ENCODE data around the gene NUDT19.
"Not testable (repeated sequence)": the region's sequence is repeated elsewhere in the genome, so short reads cannot be mapped to it uniquely, and the experiment has no call there.

Gene NUDT19

DNA sequence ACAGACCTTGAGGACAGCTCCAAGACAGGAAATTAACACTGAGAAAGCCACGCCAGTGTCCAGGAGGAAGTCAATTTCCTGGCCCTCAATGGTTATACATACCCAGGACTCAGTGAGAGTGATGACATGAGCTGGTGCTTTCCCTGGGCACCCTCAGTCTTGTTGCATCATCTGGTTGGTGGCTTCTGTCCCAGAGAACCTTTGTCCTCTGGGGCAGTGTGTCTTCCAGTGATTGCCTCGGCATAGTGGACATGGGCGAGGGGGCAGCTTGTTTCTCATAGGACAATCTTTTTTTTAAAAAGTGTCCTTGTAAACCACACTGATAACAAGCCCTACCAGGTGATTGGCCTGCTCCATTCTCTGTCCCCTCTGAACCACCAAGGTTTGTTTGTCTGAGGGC, 5.2 kb downstream of the NUDT19 start:
- DNase-seq (ENCODE audit: low read depth); H3K4me3 ChIP-seq (ENCODE audit: low read depth, low read length): not testable (repeated sequence)

GRCh38 chr19:32700129-32700528, 8.5 kb downstream of the NUDT19 start:
- not testable (repeated sequence) for DNase-seq (ENCODE audit: low read depth)

GRCh38 chr19:32702010-32702409, 10.4 kb downstream of the NUDT19 start:
- DNase-seq (ENCODE audit: low read depth): no peak
- TF ChIP-seq CTCF (IDR thresholded peaks at IDR 0.05; ENCODE audit: insufficient read depth, low read depth, low read length, missing control alignments): no peak
- H3K4me3 ChIP-seq (ENCODE audit: low read depth, low read length): no peak overlapping the region

More at GRCh38 chr19:32700129-32700528, 8.5 kb downstream of the NUDT19 start:
- H3K4me3 ChIP-seq (ENCODE audit: low read depth, low read length): not testable (repeated sequence)

DNA sequence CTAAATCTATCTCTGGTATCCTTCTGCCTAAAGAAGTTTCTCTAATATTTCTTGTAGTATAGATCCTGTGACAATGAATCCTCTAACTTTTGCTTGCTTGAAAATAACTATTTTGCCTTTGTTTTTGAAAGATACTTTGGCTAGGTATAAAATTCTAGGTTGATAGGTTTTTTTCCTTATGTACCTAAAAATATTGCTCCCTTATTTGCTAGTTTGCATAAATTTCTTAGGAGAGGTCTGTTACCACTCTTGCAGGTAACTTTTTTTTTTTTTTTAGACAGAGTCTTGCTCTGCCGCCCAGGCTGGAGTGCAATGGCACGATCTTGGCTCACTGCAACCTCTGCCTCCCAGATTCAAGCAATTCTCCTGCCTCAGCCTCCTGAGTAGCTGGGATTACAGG, 12.4 kb downstream of the NUDT19 start:
- not testable (repeated sequence) for H3K4me3 ChIP-seq (ENCODE audit: low read depth, low read length); DNase-seq (ENCODE audit: low read depth)

- TF ChIP-seq CTCF (IDR thresholded peaks at IDR 0.05; ENCODE audit: insufficient read depth, low read depth, low read length, missing control alignments): no peak
- no peak for DNase-seq (ENCODE audit: low read depth)
- H3K4me3 ChIP-seq (ENCODE audit: low read depth, low read length): no peak overlapping the region
Observed at GRCh38 chr19:32708457-32708856, 16.8 kb downstream of the NUDT19 start.

DNA sequence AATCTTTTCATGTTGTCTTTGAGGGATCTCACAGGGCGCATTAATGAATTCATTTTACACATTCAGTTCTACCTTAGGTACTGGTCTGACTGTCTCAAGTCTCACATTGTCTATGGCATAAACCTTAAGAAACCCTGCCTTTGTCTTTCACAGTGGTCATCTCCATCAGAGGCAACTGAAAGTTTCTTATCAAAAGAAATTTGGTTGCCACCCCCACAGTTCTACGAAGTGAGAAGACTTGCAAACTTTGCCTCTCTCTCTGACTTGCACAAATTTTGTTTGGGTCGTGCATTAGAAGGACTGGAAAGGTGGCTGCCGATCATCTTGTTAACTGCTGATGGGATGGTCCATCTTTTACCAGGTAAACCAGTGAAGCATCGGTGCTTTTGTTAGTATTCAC, 17.4 kb downstream of the NUDT19 start:
- TF ChIP-seq CTCF (IDR thresholded peaks at IDR 0.05; ENCODE audit: insufficient read depth, low read depth, low read length, missing control alignments): no peak
- DNase-seq (ENCODE audit: low read depth): no peak
- H3K4me3 ChIP-seq (ENCODE audit: low read depth, low read length): no peak overlapping the region

- no peak overlapping the region for H3K4me3 ChIP-seq (ENCODE audit: low read depth, low read length)
- DNase-seq (ENCODE audit: low read depth): no peak
- TF ChIP-seq CTCF (IDR thresholded peaks at IDR 0.05; ENCODE audit: insufficient read depth, low read depth, low read length, missing control alignments): no peak
Observed at GRCh38 chr19:32711747-32712146, 20.1 kb downstream of the NUDT19 start.

GRCh38 chr19:32716203-32716602, 24.6 kb downstream of the NUDT19 start:
- H3K4me3 ChIP-seq (ENCODE audit: low read depth, low read length); DNase-seq (ENCODE audit: low read depth): not testable (repeated sequence)

- H3K4me3 ChIP-seq (ENCODE audit: low read depth, low read length): no peak overlapping the region
- TF ChIP-seq CTCF (IDR thresholded peaks at IDR 0.05; ENCODE audit: insufficient read depth, low read depth, low read length, missing control alignments): no peak
- DNase-seq (ENCODE audit: low read depth): no peak
Observed at GRCh38 chr19:32717496-32717895, 25.9 kb downstream of the NUDT19 start.
